ENCODE data around the gene VAV3. TPM values are rescaled to one million over a fixed set of nuclear protein-coding genes. Genes with fewer than 3 reads are reported as not detected.
"Not testable (repeated sequence)": the region's sequence is repeated elsewhere in the genome, so short reads cannot be mapped to it uniquely, and the experiment has no call there.

VAV3 gene
- total RNA-seq, 1 donor from 2014 or later: 11.3 TPM

DNA sequence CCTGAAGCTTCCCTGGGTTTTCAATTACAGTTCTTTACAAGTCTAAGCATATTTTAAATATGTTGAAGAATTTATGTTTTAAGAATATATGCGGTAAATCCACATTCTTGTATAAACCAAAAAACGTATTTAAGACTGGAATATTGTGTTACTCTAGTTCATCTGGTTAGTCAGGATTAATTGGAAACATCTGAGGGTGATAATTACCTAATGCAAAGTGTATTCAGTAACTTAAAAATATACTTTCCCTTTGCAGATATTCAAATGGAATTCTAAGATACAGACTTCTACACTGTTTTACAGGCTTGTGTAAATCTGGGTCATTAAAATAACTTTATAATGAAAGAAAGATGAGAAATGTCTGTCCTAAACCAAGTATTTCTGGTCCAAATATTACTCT, 302.0 kb downstream of the VAV3 start:
- DNase-seq (no peak), ATAC-seq (no peak)
- H3K27me3 ChIP-seq (ENCODE audit: low read depth): no peaks in the 10 kb centered on the region
- no peak overlapping the region for H3K27ac ChIP-seq
- intact Hi-C loops (cut with DNase I): no loop called here
- H3K4me1 ChIP-seq: no peaks in the 10 kb centered on the region
- TF ChIP-seq, protein P1, sequence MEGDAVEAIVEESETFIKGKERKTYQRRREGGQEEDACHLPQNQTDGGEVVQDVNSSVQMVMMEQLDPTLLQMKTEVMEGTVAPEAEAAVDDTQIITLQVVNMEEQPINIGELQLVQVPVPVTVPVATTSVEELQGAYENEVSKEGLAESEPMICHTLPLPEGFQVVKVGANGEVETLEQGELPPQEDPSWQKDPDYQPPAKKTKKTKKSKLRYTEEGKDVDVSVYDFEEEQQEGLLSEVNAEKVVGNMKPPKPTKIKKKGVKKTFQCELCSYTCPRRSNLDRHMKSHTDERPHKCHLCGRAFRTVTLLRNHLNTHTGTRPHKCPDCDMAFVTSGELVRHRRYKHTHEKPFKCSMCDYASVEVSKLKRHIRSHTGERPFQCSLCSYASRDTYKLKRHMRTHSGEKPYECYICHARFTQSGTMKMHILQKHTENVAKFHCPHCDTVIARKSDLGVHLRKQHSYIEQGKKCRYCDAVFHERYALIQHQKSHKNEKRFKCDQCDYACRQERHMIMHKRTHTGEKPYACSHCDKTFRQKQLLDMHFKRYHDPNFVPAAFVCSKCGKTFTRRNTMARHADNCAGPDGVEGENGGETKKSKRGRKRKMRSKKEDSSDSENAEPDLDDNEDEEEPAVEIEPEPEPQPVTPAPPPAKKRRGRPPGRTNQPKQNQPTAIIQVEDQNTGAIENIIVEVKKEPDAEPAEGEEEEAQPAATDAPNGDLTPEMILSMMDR (IDR thresholded peaks at IDR 0.05): no peak
- no peaks in the 10 kb centered on the region for H3K9me3 ChIP-seq
- H3K4me3 ChIP-seq: no peak overlapping the region
- H3K36me3 ChIP-seq: no peaks in the 10 kb centered on the region

DNA sequence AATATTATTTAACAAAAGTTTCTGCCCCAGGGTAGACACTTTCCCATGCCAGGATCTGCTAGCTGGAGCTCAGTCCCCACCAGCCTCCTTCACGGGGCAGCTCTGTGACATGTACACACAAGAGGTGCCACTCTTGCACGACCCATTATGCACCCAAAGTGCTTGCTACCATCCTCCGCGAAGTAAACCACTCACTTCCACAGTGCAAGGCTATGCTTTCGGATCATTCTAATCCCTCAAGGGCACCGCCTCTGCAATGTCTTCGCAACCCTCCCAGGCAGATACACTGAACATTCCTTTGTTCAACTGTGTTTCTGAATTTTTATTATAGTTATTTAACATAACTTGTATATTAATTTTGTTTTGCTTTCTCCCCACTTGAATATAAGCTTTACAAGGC, 303.8 kb downstream of the VAV3 start:
- intact Hi-C loops (cut with DNase I): no loop called here

DNA sequence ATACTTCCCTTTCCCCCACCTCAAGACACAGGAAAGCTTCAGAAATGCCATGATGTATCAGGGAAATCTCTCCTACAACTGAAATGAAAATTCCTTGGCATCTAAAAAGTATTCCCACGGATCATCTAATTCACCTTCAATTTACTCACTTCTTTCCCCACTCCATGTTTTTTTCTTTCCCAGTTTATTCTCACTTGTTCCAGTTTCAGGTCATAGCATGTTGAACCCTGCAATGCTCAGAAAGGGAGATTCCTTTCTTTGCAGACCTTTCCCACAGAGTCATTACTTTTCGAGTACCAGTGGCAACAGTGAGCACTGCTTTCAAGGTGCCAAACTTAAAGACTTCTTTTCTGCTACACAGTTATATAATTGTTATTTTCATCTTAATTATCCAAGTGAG, 305.0 kb downstream of the VAV3 start:
- ATAC-seq: no peak
- Histone ChIP-seq H3K27ac (no peak overlapping the region), H3K9me3 (no peaks in the 10 kb centered on the region), H3K36me3 (no peaks in the 10 kb centered on the region), H3K4me1 (no peaks in the 10 kb centered on the region), H3K27me3 (ENCODE audit: low read depth) (no peaks in the 10 kb centered on the region), H3K4me3 (no peak overlapping the region)
- DNase-seq: no peak
- intact Hi-C loops (cut with DNase I): no loop called here
- TF ChIP-seq, protein P1 (IDR thresholded peaks at IDR 0.05): no peak

More for the DNA sequence above, 303.8 kb downstream of the VAV3 start:
- Histone ChIP-seq H3K4me1 (no peaks in the 10 kb centered on the region), H3K9me3 (no peaks in the 10 kb centered on the region), H3K27ac (no peak overlapping the region), H3K27me3 (ENCODE audit: low read depth) (no peaks in the 10 kb centered on the region), H3K36me3 (no peaks in the 10 kb centered on the region), H3K4me3 (no peak overlapping the region)
- DNase-seq (no peak), ATAC-seq (no peak)
- TF ChIP-seq, protein P1 (IDR thresholded peaks at IDR 0.05): no peak

DNA sequence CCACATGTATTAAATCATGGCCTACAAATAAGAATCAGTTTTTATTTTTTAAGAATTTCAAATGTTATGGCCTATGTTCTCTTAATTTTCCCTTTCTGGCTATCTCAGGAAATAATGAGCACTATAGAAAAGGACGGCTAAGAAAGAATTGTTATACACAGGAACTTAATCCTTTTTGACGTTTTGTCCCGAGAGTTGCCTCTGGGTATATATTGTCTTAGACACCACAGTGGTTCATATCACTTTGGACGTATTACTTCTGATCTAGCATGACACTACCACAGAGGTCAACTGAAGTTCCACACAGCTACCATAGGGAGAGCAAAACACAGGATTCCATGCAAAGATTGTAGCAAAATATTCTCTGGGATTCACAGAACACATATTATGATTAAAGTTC, 307.6 kb downstream of the VAV3 start:
- TF ChIP-seq, protein P1 (IDR thresholded peaks at IDR 0.05): no peak
- ATAC-seq: no peak
- Histone ChIP-seq H3K4me1 (no peaks in the 10 kb centered on the region), H3K36me3 (no peaks in the 10 kb centered on the region), H3K27ac (no peak overlapping the region), H3K9me3 (no peaks in the 10 kb centered on the region), H3K27me3 (ENCODE audit: low read depth) (no peaks in the 10 kb centered on the region), H3K4me3 (no peak overlapping the region)
- intact Hi-C loops (cut with DNase I): no loop called here
- no peak for DNase-seq

DNA sequence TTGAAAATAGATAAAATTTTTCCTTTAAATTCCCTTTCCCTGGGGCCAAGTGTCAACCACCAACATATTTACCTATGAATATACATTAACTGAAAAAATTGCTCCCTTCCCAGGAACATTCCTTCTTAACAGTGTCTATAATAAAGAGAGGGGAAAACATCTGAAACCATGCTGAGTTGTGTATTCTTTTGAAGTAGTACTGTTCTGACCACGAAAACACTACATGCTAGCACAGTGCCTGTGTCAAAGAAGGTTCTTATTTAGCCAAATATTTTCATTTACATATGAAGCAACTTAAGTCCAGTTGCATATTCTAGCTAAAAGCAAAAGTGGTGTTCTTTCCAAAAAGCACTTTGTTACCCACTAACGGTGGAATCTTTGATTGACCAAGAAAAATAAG, 311.2 kb downstream of the VAV3 start:
- Histone ChIP-seq H3K4me1 (no peaks in the 10 kb centered on the region), H3K27me3 (ENCODE audit: low read depth) (no peaks in the 10 kb centered on the region), H3K27ac (no peak overlapping the region), H3K4me3 (no peak overlapping the region), H3K36me3 (no peaks in the 10 kb centered on the region), H3K9me3 (no peaks in the 10 kb centered on the region)
- intact Hi-C loops (cut with DNase I): no loop called here
- DNase-seq (no peak), ATAC-seq (no peak)
- TF ChIP-seq, protein P1 (IDR thresholded peaks at IDR 0.05): no peak

DNA sequence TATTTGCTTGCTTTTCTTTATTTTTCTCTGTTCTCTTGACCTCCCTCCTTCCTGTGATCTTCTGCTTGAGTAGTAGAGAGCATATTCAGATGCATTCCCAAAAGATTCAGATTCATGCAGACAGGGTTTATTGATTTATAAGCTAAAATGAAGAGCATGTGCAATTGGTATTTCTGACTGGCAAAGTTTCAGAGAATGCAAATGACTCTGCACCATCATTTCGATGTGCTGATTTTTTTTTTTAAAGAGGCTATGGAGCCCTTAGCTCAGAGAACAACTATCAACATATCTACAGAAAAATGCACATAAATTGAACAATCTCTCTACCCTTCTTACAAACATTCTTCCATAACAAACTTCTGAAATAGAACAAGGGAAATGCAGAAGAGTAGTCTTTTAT, 312.0 kb downstream of the VAV3 start:
- intact Hi-C loops (cut with DNase I): no loop called here
- no peaks in the 10 kb centered on the region for H3K36me3 ChIP-seq

DNA sequence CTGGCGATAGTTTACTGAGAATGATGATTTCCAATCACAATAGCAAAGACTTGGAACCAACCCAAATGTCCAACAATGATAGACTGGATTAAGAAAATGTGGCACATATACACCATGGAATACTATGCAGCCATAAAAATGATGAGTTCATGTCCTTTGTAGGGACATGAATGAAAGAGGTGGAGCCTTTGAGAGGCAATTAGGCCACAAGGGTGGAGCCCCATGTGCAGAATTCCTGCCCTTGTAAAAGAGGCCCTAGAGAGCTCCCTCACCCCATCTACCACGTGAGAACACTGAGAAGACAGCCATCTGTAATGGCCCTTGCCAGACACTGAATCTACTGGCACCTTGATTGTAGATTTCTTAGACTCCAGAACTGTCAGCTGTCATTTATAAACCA, 314.2 kb downstream of the VAV3 start:
- H3K27ac ChIP-seq; H3K4me3 ChIP-seq; ATAC-seq; intact Hi-C loops (cut with DNase I); H3K9me3 ChIP-seq; H3K36me3 ChIP-seq; H3K27me3 ChIP-seq (ENCODE audit: low read depth); DNase-seq; H3K4me1 ChIP-seq: not testable (repeated sequence)

More for the DNA sequence above, 312.0 kb downstream of the VAV3 start:
- Histone ChIP-seq H3K4me1 (no peaks in the 10 kb centered on the region), H3K27me3 (ENCODE audit: low read depth) (no peaks in the 10 kb centered on the region), H3K27ac (no peak overlapping the region), H3K4me3 (no peak overlapping the region), H3K9me3 (no peaks in the 10 kb centered on the region)
- DNase-seq (no peak), ATAC-seq (no peak)
- TF ChIP-seq, protein P1 (IDR thresholded peaks at IDR 0.05): no peak
